HG02973 (cell line): ENCODE measurements around the gene CD160.
"Not testable (repeated sequence)": the region's sequence is repeated elsewhere in the genome, so short reads cannot be mapped to it uniquely, and the experiment has no call there.

ENCODE experiments used
- ATAC-seq: cut with Tn5 transposase; IDR thresholded peaks from one replicate; pipeline ENCODE4 v1.9.1; 2021; ENCODE audit warnings: moderate library complexity; ENCODE audit not compliant: unreplicated experiment

CD160 gene

GRCh38 chr1:145719230-145720079 is at the start of gene CD160:
CD160 (plus strand) TSS chr1:145719499; CDS start chr1:145728328, 8,829 bp downstream.
- ATAC-seq = no peak

GRCh38 chr1:145670995-145671745 is 48.1 kb upstream of the CD160 start:
- ATAC-seq = not testable (repeated sequence)

GRCh38 chr1:145673217-145673616 is 46.1 kb upstream of the CD160 start:
- not testable (repeated sequence) for ATAC-seq

- ATAC-seq = not testable (repeated sequence)
Observed at GRCh38 chr1:145684858-145685257, 34.4 kb upstream of the CD160 start.

- not testable (repeated sequence) for ATAC-seq
Observed at GRCh38 chr1:145686078-145686477, 33.2 kb upstream of the CD160 start.

GRCh38 chr1:145688328-145688727 is 31.0 kb upstream of the CD160 start:
- no peak for ATAC-seq

GRCh38 chr1:145688924-145689323 is 30.4 kb upstream of the CD160 start:
- ATAC-seq = no peak

- ATAC-seq = no peak
Observed at GRCh38 chr1:145689922-145690321, 29.4 kb upstream of the CD160 start.

GRCh38 chr1:145690587-145691558 is 28.4 kb upstream of the CD160 start:
- peak; percentile 83 for ATAC-seq

GRCh38 chr1:145692785-145693443 is 26.4 kb upstream of the CD160 start:
- no peak for ATAC-seq

- no peak for ATAC-seq
Observed at GRCh38 chr1:145695821-145696629, 23.3 kb upstream of the CD160 start.

GRCh38 chr1:145696630-145696960 is 22.7 kb upstream of the CD160 start:
- ATAC-seq = no peak

- ATAC-seq = no peak
Observed at GRCh38 chr1:145701306-145701862, 17.9 kb upstream of the CD160 start.

- ATAC-seq = no peak
Observed at GRCh38 chr1:145702052-145702451, 17.2 kb upstream of the CD160 start.

- ATAC-seq = no peak
Observed at GRCh38 chr1:145702826-145703225, 16.5 kb upstream of the CD160 start.

- no peak for ATAC-seq
Observed at GRCh38 chr1:145705622-145706021, 13.7 kb upstream of the CD160 start.

GRCh38 chr1:145706086-145706664 is 13.1 kb upstream of the CD160 start:
- ATAC-seq = no peak

GRCh38 chr1:145707183-145707867 is 12.0 kb upstream of the CD160 start, which contains the start of gene PDZK1:
PDZK1 (minus strand) TSS chr1:145707368; CDS start chr1:145688021, 19,347 bp downstream.
- no peak for ATAC-seq
